PFSK-1 (cell line): ENCODE data around the gene OSCP1.

Experiments
- FOXP2 ChIP-seq: optimal IDR thresholded peaks from 2 replicates; pipeline ENCODE3; 2011; ENCODE audit warnings: borderline replicate concordance, control low read depth, inconsistent platforms; ENCODE audit not compliant: insufficient read depth; ENCODE audit errors: extremely low read length, extremely low read depth
- POLR2AphosphoS5 ChIP-seq: IDR thresholded peaks from 2 replicates; pipeline ENCODE4 v1.6.1; 2012; ENCODE audit warnings: low read depth, mild to moderate bottlenecking, control low read depth, low read length, moderate library complexity
- SIN3A ChIP-seq: IDR thresholded peaks from 2 replicates; pipeline ENCODE4 v1.6.1; 2012; ENCODE audit warnings: mild to moderate bottlenecking, low read length, moderate library complexity, borderline replicate concordance; ENCODE audit not compliant: insufficient read depth
- TAF1 ChIP-seq: IDR thresholded peaks from 2 replicates; pipeline ENCODE4 v1.6.1; 2012; ENCODE audit warnings: low read length, control low read depth, borderline replicate concordance; ENCODE audit not compliant: insufficient read depth
- TF ChIP-seq, protein P1 (sequence below), 2 experiments: IDR thresholded peaks; 2 replicates each; pipeline versions ENCODE4 v1.6.1 to v1.8.0; 2011 to 2012; ENCODE audit warnings: low read depth in 2 of 2, low read length in 2 of 2, control low read depth in 1 of 2, inconsistent platforms in 1 of 2, mild to moderate bottlenecking in 1 of 2, moderate library complexity in 1 of 2; ENCODE audit not compliant: insufficient read depth in 1 of 2

Gene OSCP1

DNA sequence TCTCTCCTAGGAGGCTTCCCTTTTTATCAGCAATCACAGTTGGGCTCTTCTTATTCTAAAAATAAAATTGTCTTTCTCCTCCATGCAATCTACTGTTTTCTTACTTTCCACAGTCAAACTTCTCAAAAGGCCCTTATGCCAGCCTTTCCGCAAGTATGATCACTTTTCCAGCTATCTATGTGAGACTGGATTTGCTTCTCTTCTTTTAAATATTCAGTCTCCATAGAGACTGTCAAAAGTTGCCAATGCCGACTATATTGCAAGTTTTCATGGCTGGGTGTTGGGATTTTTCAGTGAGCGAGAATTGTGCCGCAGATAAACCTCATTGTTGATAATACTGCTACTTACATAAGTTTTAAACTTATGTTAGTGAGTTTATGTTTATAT, 47.8 kb downstream of the OSCP1 start:
- TF ChIP-seq, protein P1, sequence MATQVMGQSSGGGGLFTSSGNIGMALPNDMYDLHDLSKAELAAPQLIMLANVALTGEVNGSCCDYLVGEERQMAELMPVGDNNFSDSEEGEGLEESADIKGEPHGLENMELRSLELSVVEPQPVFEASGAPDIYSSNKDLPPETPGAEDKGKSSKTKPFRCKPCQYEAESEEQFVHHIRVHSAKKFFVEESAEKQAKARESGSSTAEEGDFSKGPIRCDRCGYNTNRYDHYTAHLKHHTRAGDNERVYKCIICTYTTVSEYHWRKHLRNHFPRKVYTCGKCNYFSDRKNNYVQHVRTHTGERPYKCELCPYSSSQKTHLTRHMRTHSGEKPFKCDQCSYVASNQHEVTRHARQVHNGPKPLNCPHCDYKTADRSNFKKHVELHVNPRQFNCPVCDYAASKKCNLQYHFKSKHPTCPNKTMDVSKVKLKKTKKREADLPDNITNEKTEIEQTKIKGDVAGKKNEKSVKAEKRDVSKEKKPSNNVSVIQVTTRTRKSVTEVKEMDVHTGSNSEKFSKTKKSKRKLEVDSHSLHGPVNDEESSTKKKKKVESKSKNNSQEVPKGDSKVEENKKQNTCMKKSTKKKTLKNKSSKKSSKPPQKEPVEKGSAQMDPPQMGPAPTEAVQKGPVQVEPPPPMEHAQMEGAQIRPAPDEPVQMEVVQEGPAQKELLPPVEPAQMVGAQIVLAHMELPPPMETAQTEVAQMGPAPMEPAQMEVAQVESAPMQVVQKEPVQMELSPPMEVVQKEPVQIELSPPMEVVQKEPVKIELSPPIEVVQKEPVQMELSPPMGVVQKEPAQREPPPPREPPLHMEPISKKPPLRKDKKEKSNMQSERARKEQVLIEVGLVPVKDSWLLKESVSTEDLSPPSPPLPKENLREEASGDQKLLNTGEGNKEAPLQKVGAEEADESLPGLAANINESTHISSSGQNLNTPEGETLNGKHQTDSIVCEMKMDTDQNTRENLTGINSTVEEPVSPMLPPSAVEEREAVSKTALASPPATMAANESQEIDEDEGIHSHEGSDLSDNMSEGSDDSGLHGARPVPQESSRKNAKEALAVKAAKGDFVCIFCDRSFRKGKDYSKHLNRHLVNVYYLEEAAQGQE (IDR thresholded peaks at IDR 0.05; ENCODE audit: insufficient read depth in 1 of 2, low read depth in 2 of 2, low read length in 2 of 2), result no peak
- TF ChIP-seq FOXP2 (no peak), TAF1 (no peak), SIN3A (no peak), POLR2AphosphoS5 (no peak)

DNA sequence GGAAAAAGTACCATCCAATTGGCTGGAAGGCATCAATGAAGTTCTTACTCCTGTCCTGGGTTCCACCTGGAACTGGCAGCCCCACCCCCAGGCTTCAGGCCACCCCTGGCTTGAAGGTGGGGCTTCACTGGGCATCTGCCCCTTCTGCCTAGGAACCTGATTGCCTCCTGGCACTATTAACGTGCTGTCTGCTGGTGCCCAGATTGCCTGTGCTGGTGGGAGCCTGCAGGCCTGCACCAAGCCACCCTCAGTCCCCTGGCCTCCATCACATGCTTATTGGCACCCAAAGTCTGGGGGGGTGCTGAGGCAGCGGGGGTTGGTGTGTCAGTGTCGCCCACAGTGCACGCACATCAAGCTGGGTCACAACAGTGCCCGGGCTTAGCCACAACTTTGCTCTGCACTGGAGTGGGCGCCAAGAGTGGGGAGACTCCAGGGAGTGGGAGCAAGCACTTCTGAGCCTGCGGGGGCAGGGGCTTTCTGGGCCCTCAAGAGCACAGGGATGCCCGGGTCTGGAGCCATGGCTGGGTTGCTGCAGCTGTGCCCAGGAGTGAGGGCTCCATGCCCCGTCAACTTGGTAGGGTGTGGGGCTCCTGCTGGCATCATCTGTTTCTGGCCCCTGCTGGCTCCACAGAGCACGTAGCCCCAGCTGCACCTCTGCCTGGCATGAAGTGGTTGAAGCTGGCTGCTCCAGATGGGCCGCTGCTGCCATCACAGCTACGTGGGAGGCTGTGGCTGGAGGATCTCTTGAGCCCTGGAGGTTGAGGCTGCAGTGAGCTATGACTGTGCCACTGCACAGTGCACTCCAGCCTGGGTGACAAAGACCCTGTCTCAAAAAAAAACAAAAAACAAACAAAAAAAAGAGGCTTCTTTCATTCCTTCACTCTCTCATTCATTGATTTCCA, 48.4 kb downstream of the OSCP1 start:
- TF ChIP-seq, protein P1 (IDR thresholded peaks at IDR 0.05; ENCODE audit: insufficient read depth in 1 of 2, low read depth in 2 of 2, low read length in 2 of 2), result no peak
- TF ChIP-seq SIN3A (no peak), POLR2AphosphoS5 (no peak), TAF1 (no peak), FOXP2 (no peak)

DNA sequence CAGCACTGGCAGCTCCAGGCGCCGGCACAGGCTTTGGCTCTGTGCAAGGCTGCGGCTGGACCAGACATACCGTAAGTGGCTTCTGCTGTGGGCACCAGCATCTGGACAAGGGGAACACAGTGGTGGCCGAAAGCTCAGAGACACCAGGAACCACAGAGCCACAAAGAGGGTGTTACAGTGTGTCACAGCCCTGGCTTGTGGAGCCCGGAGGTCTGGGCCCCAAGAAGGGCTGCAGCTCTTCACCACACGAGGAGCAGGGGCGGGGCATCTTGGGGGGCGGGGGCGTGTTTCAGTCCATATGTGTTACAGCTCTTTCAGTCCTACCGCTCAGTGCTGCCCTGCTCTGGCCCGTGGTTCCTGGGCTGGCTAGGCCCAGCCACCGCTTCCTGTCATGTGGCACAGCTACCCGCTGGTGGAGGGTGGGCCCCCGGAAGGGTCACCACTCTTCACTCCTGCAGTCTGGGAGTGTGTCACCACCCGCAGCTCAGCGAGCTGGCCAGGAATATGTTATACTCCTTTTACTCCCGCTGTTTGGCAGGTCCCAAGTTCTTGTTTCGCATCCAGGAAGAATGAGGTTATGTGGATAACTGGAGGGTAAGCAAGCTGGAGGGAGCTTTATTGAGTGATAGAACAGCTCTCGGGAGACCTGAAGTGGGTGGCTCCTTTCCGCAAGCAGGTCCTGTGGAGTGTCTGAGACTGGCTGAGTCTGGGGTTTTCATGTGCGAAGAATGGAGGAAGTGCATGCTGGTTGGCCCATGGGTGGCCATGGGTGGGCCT, 49.2 kb downstream of the OSCP1 start:
- TF ChIP-seq FOXP2 (peak; percentile 59), TAF1 (no peak)

DNA sequence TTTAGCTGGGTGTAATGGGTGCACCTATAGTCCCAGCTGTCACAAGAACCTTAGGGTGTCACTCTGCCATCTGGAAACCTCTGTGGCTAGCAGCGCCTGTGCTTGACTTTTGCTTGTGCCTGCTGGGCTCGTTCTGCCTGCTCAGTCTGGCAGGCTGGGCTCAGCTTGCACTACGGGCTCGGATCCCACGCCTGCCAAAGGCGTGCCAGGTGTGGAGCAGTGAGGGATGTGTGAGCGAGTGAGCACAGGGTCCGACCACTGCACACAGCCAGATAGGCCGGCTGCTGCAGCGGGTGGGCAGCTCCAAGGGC, 49.8 kb downstream of the OSCP1 start:
- TF ChIP-seq TAF1, result no peak
- TF ChIP-seq FOXP2, result no peak
- TF ChIP-seq SIN3A, result no peak
- no peak for TF ChIP-seq POLR2AphosphoS5
- TF ChIP-seq, protein P1 (IDR thresholded peaks at IDR 0.05; ENCODE audit: insufficient read depth in 1 of 2, low read depth in 2 of 2, low read length in 2 of 2), result no peak

DNA sequence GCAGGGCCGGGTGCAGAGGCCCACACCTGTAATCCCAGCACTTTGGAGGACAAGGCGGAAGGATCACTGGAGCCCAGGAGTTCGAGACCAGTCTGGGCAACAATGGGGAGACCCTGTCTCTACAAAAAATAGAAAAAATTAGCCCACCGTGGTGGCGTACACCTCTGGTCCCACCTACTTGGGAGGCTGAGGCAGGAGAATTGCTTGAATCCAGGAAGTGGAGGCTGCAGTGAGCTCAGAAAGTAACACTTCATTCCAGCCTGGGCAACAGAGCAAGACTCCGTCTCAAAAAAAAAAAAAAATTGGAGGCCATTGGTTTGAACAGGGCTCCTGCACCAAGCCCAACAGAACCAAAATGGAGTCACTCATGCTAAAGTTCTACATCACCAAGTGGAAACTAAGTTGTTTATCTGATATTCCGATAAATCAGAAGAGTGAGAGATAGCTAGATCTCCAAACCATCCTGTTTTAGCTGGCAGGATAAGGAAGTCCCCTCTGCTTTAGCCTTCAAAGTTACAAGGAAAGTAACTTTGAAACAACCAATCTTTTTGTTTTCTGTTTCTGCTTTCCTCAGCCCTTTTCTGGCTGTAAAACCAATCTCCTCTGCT, 51.8 kb downstream of the OSCP1 start:
- no peak for TF ChIP-seq POLR2AphosphoS5
- TF ChIP-seq FOXP2, result no peak
- no peak for TF ChIP-seq SIN3A
- no peak for TF ChIP-seq TAF1
- TF ChIP-seq, protein P1 (IDR thresholded peaks at IDR 0.05; ENCODE audit: insufficient read depth in 1 of 2, low read depth in 2 of 2, low read length in 2 of 2), result no peak
